Lower lobe of right lung (tissue), 2 donors: ENCODE results near the gene PTGR3. TPM values are rescaled to one million over a fixed set of nuclear protein-coding genes. Genes with fewer than 3 reads are reported as not detected.

ENCODE experiments used
- ATAC-seq, 2 donors: fragments of 200-7000 bp; cut with Tn5 transposase; one replicate each; pipeline ENCODE4 v1.9.1; 2020 to 2022; ENCODE audit warnings: mild to moderate bottlenecking in 2 of 2, moderate library complexity in 2 of 2
- DNase-seq: peaks from one replicate; pipeline ENCODE4 v3.0.0-alpha.2; 2020
- H3K27ac ChIP-seq: fragments of 200-600 bp; one replicate; pipeline ENCODE4 v1.8.0; 2022
- H3K27me3 ChIP-seq: fragments of 200-600 bp; one replicate; pipeline ENCODE4 v1.8.0; 2022; ENCODE audit warnings: low read depth
- H3K36me3 ChIP-seq: fragments of 200-600 bp; one replicate; pipeline ENCODE4 v1.8.0; 2022; ENCODE audit warnings: mild to moderate bottlenecking
- H3K4me1 ChIP-seq: fragments of 200-600 bp; one replicate; pipeline ENCODE4 v1.8.0; 2022
- H3K4me3 ChIP-seq: fragments of 200-600 bp; one replicate; pipeline ENCODE4 v1.8.0; 2022; ENCODE audit warnings: mild to moderate bottlenecking
- H3K9me3 ChIP-seq: fragments of 200-600 bp; one replicate; pipeline ENCODE4 v1.8.0; 2022
- intact Hi-C: fragments of 100-400 bp; cut with DNase I; formaldehyde crosslinking; loops from one replicate; pipeline ENCODE4 v1.11.0; 2022
- long read RNA-seq: library from polyadenylated mRNA; unstranded; transcript quantifications from one replicate; pipeline ENCODE4 v2.0.0, GENCODE V29; 2021
- total RNA-seq: library from RNA; stranded (reverse); fragmentation: NEBNext Ultra II Directional; extraction: Animal tissue kit (Norgen Biotek cat#: 25700); gene quantifications from one replicate; pipeline ENCODE4 v1.2.1, GENCODE V29; 2021
- TF ChIP-seq, protein P1 (sequence below): fragments of 200-600 bp; IDR thresholded peaks from one replicate; pipeline ENCODE4 v1.8.0; 2022; ENCODE audit warnings: antibody characterized with exemption, mild to moderate bottlenecking
- donor health status: DM: no; HTN: yes; CAD: no; lungs with severe emphysema.

PTGR3 gene, protein sequence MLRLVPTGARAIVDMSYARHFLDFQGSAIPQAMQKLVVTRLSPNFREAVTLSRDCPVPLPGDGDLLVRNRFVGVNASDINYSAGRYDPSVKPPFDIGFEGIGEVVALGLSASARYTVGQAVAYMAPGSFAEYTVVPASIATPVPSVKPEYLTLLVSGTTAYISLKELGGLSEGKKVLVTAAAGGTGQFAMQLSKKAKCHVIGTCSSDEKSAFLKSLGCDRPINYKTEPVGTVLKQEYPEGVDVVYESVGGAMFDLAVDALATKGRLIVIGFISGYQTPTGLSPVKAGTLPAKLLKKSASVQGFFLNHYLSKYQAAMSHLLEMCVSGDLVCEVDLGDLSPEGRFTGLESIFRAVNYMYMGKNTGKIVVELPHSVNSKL
- 37.3 TPM for total RNA-seq
- long read RNA-seq, full-length matches to known transcripts, result 32 of 43 reads
- long read RNA-seq, partial matches to known transcripts, result 0 of 43 reads
- long read RNA-seq, other reads (novel, unspliced or antisense), result 11 of 43 reads

DNA sequence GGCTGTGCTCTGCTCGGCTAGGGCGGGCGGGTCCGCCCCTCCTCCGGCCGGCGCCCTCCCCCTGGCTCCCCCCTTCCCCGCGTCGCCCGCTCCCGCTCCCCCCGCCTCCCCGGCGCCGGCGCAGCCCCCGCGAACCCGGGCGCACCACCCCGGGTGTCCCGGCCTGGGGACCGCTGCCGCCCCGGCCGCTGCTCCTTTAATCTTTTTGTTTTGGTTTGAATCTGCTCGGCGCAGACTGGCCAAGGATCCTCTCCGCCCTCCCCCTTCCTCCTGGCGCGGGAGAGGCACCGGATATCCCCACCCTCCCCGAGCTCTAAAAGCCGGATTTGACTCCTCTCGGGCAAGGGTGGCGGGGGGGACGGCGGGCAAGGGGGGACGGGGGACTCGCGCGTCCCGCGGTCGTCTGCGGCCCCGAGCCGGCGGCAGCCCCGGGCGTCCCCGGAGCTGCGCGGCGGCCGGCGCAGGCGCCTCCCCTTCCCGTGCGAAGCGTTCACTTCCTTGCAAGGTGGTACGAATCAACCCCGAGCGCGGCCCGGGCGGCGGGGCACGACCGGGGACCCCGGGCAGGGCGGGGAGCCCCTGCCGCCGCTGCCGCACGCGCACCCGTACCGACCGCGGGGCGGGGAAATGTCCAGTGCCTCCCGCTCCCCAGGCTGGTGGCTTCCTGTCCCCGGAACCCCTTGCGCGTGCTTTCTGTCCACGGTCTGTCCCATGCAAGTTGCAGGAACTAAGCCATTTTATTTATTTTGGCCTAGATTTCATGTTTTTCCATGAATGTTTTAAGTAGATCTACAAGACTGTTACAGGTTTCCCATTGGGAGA lies at the start of gene PTGR3:
Gene PTGR3 (minus strand): TSS at position 11 of the 822 bp plus-strand sequence. CDS start 81 bp downstream, outside the sequence.
- ATAC-seq (peak; percentile 75 to 84), DNase-seq (peak; percentile 89)
- intact Hi-C loops, result no loop called here
- TF ChIP-seq, protein P1, sequence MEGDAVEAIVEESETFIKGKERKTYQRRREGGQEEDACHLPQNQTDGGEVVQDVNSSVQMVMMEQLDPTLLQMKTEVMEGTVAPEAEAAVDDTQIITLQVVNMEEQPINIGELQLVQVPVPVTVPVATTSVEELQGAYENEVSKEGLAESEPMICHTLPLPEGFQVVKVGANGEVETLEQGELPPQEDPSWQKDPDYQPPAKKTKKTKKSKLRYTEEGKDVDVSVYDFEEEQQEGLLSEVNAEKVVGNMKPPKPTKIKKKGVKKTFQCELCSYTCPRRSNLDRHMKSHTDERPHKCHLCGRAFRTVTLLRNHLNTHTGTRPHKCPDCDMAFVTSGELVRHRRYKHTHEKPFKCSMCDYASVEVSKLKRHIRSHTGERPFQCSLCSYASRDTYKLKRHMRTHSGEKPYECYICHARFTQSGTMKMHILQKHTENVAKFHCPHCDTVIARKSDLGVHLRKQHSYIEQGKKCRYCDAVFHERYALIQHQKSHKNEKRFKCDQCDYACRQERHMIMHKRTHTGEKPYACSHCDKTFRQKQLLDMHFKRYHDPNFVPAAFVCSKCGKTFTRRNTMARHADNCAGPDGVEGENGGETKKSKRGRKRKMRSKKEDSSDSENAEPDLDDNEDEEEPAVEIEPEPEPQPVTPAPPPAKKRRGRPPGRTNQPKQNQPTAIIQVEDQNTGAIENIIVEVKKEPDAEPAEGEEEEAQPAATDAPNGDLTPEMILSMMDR, result no peak
- Histone ChIP-seq H3K27ac (peak within 1 kb of the TSS; percentile 99), H3K4me3 (peak within 1 kb of the TSS; percentile 96), H3K4me1 (peaks cover 58% of the 10 kb centered on the region), H3K27me3 (no peaks in the 10 kb centered on the region), H3K36me3 (no peaks in the 10 kb centered on the region), H3K9me3 (no peaks in the 10 kb centered on the region)

- intact Hi-C loops, result no loop called here
- Histone ChIP-seq H3K36me3 (no peaks in the 10 kb centered on the region), H3K27me3 (no peaks in the 10 kb centered on the region), H3K27ac (no peak overlapping the region), H3K4me3 (no peak overlapping the region), H3K4me1 (peaks cover 26% of the 10 kb centered on the region), H3K9me3 (no peaks in the 10 kb centered on the region)
- TF ChIP-seq, protein P1, result no peak
- DNase-seq, result no peak
- no peak for ATAC-seq
Observed at GRCh38 chr18:75257605-75258004, 48.7 kb upstream of the PTGR3 start.

DNA sequence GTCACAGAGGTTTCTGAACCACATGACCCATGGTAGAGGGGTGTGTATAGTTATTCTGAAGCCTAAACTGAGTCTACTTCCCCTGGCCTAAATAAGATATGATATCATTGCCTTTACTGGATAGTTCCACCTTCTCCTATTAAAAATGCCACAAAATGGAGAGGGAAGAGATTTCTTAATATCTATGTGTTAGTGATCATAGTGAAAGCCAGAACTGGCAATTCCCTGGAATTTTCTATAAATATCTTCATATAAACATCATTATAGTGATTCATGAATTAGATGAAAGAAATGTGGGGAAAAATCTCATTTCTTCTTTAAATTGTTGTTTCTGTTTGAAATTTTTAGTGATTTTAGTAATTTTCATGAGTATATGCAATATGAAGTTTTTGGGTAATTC lies 47.4 kb upstream of the PTGR3 start:
- ATAC-seq (no peak), DNase-seq (no peak)
- H3K36me3 ChIP-seq, result no peaks in the 10 kb centered on the region
- TF ChIP-seq, protein P1, result no peak
- intact Hi-C loops, result no loop called here
- H3K27me3 ChIP-seq, result no peaks in the 10 kb centered on the region
- H3K4me3 ChIP-seq, result no peak overlapping the region
- H3K9me3 ChIP-seq, result no peaks in the 10 kb centered on the region
- H3K4me1 ChIP-seq, result peaks cover 26% of the 10 kb centered on the region
- H3K27ac ChIP-seq, result no peak overlapping the region

GRCh38 chr18:75255094-75255493 lies 46.2 kb upstream of the PTGR3 start:
- intact Hi-C loops, result no loop called here
- Histone ChIP-seq H3K36me3 (no peaks in the 10 kb centered on the region), H3K4me1 (peaks cover 26% of the 10 kb centered on the region), H3K9me3 (no peaks in the 10 kb centered on the region), H3K27ac (no peak overlapping the region), H3K4me3 (no peak overlapping the region), H3K27me3 (no peaks in the 10 kb centered on the region)
- TF ChIP-seq, protein P1, result no peak
- ATAC-seq (no peak), DNase-seq (no peak)

GRCh38 chr18:75253784-75254183 lies 44.8 kb upstream of the PTGR3 start:
- no peaks in the 10 kb centered on the region for H3K9me3 ChIP-seq
- DNase-seq (no peak), ATAC-seq (peak in 1 of 2 donors; percentile 41)
- no peaks in the 10 kb centered on the region for H3K27me3 ChIP-seq
- H3K36me3 ChIP-seq, result no peaks in the 10 kb centered on the region
- peaks cover 28% of the 10 kb centered on the region for H3K4me1 ChIP-seq
- TF ChIP-seq, protein P1, result no peak
- intact Hi-C loops, result no loop called here
- no peak overlapping the region for H3K27ac ChIP-seq
- no peak overlapping the region for H3K4me3 ChIP-seq
